ENCODE measurements around the gene KCNA5. TPM values are rescaled to one million over a fixed set of nuclear protein-coding genes. Genes with fewer than 3 reads are reported as not detected.

KCNA5 gene
- total RNA-seq, 2 donors from 2014 or later = 0.68 TPM; not detected in 1

DNA sequence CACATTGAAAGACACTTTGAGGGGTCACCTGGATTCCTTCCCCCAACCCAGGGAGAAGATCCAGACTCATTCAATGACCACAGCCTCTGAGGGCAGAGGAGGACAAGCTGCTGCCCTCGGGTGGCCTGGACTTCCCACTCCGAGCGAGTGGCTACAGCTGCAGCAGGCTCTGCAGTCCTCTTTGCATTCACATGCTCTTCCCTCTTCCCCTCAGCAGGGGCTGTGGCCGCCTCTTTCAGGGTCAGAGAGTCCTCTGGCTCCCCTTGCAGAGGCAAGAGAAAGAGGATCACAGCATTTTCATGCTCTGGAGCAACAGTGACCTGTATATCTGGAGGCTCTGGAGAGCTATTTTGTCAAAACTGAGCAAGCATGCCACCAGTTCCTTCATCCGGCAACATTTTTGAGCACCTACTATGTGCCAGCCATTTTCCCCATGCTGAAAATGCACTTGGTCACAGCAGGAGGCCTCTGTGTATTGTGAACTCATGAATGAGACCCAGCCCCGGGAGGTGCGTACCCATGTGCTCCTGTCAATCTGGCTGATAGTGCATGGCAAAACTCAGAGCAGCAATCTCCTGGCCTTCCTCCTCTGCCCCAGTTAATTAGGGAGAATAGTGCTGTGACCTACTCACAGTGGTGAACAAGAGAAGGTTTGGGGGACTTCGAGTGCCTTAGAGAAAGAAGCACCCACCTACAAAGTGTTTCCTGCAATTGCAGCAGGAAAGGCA lies 42.9 kb upstream of the KCNA5 start:
- Histone ChIP-seq H3K9me3 (no peaks in the 10 kb centered on the region), H3K27me3 (replicated peaks; ENCODE audit: insufficient read depth) (no peaks in the 10 kb centered on the region), H3K4me1 (replicated peaks) (no peaks in the 10 kb centered on the region), H3K4me3 (no peak overlapping the region), H3K36me3 (no peaks in the 10 kb centered on the region), H3K27ac (no peak overlapping the region)
- intact Hi-C loops (cut with DNase I) = no loop called here
- no peak for DNase-seq (ENCODE audit: low spot score)
- TF ChIP-seq, protein P1, sequence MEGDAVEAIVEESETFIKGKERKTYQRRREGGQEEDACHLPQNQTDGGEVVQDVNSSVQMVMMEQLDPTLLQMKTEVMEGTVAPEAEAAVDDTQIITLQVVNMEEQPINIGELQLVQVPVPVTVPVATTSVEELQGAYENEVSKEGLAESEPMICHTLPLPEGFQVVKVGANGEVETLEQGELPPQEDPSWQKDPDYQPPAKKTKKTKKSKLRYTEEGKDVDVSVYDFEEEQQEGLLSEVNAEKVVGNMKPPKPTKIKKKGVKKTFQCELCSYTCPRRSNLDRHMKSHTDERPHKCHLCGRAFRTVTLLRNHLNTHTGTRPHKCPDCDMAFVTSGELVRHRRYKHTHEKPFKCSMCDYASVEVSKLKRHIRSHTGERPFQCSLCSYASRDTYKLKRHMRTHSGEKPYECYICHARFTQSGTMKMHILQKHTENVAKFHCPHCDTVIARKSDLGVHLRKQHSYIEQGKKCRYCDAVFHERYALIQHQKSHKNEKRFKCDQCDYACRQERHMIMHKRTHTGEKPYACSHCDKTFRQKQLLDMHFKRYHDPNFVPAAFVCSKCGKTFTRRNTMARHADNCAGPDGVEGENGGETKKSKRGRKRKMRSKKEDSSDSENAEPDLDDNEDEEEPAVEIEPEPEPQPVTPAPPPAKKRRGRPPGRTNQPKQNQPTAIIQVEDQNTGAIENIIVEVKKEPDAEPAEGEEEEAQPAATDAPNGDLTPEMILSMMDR (IDR thresholded peaks at IDR 0.05) = no peak
- no peak for TF ChIP-seq POLR2A (IDR thresholded peaks at IDR 0.05)
- TF ChIP-seq POLR2AphosphoS5 (IDR thresholded peaks at IDR 0.05) = no peak
- WGBS = 73% methylated on average over 8 of the region's 8 CpGs

DNA sequence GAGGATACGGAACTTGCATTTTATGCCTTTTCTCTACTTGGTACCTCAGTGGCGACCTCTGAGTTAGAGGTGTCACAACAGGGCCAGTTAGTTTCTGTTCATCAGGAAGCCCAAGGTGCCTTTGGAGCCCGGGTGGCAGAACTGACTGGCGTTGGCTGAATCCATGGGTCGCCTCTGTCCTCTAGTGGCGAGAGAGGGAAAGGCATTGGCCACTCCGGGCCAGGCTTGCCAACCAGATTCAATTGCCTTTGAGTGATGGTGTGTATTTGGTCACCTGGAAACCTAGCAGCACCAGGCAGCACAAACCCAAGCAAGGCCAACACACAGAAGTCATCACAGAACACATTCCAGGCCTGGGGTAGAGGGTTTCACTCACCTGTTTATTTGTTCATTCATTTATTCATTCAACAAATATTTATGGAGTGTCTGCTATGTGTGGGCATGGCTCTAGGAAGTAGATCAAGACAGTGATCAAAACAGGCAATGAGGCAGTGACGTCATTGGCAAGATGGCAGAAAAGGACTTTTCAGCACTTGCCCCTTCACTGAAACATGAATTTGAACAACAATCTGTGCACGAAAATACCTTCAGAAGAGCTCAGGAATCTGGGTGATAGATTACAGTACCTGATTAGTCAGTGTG lies 40.5 kb upstream of the KCNA5 start:
- H3K9me3 ChIP-seq = no peaks in the 10 kb centered on the region
- peak; percentile 50 for DNase-seq (ENCODE audit: low spot score)
- H3K36me3 ChIP-seq = no peaks in the 10 kb centered on the region
- H3K4me1 ChIP-seq (replicated peaks) = no peaks in the 10 kb centered on the region
- no peak for TF ChIP-seq POLR2AphosphoS5 (IDR thresholded peaks at IDR 0.05)
- TF ChIP-seq POLR2A (IDR thresholded peaks at IDR 0.05) = no peak
- TF ChIP-seq, protein P1 (IDR thresholded peaks at IDR 0.05) = peak; percentile 50 to 87 (median 76)
- H3K4me3 ChIP-seq = no peak overlapping the region
- intact Hi-C loops (cut with DNase I) = loop anchor here (2.0 kb wide), 1 partner anchor 148 kb away; no protein-coding TSS in a partner anchor
- 30% methylated on average over 9 of the region's 9 CpGs for WGBS
- no peaks in the 10 kb centered on the region for H3K27me3 ChIP-seq (replicated peaks; ENCODE audit: insufficient read depth)
- no peak overlapping the region for H3K27ac ChIP-seq

DNA sequence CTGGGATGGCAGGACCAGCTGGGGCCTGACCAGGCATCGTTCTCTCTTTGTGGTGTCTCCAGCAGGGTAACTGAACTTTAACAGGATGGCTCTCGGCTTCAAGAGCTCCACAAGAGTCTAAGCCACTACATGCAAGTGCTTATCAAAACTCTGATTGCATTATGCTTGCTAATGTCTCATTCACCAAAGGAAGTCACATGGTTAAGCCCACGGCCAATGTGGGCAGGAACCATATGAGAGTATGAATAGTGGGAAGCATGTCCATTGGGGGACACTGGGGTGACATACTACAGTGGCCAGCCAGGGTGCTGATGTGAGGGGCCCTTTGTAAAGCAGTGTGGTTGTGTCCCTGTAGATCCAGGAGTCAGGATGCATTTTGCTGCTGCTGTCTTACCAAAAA lies 35.0 kb upstream of the KCNA5 start:
- TF ChIP-seq, protein P1 (IDR thresholded peaks at IDR 0.05) = no peak
- TF ChIP-seq POLR2A (IDR thresholded peaks at IDR 0.05) (no peak), POLR2AphosphoS5 (IDR thresholded peaks at IDR 0.05) (no peak)
- 78% methylated on average over 3 of the region's 3 CpGs for WGBS
- intact Hi-C loops (cut with DNase I) = no loop called here

DNA sequence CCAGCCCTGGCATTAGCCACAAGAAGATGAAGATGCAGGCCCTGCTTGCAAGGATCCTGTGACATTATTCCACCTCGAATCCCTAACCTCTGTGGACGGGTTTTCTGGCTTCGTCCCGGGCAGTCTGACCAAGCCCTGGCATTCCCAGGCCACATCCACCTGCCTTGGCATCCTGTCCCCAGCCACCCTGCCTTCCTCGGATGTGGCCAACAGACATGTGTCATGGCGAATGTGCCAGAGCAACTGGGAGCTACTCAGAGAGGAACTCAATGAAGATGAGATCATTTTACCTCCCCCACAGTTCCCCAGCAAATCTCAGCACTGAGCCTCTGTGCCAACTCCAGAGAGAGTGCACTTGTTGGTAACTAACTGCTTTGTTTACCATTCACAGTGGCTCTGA lies 33.5 kb upstream of the KCNA5 start:
- Histone ChIP-seq H3K27ac (no peak overlapping the region), H3K4me3 (no peak overlapping the region), H3K4me1 (replicated peaks) (no peaks in the 10 kb centered on the region), H3K27me3 (replicated peaks; ENCODE audit: insufficient read depth) (no peaks in the 10 kb centered on the region), H3K36me3 (no peaks in the 10 kb centered on the region), H3K9me3 (no peaks in the 10 kb centered on the region)
- intact Hi-C loops (cut with DNase I) = no loop called here
- DNase-seq (ENCODE audit: low spot score) = no peak
- 95% methylated on average over 6 of the region's 6 CpGs for WGBS
- no peak for TF ChIP-seq POLR2A (IDR thresholded peaks at IDR 0.05)
- TF ChIP-seq POLR2AphosphoS5 (IDR thresholded peaks at IDR 0.05) = no peak
- TF ChIP-seq, protein P1 (IDR thresholded peaks at IDR 0.05) = no peak

More for the DNA sequence above, 35.0 kb upstream of the KCNA5 start:
- Histone ChIP-seq H3K9me3 (no peaks in the 10 kb centered on the region), H3K27ac (no peak overlapping the region), H3K4me1 (replicated peaks) (no peaks in the 10 kb centered on the region), H3K36me3 (no peaks in the 10 kb centered on the region), H3K4me3 (no peak overlapping the region), H3K27me3 (replicated peaks; ENCODE audit: insufficient read depth) (no peaks in the 10 kb centered on the region)
- DNase-seq (ENCODE audit: low spot score) = no peak
